ENCODE results near the gene ZC2HC1C. TPM values are rescaled to one million over a fixed set of nuclear protein-coding genes. Genes with fewer than 3 reads are reported as not detected.

ZC2HC1C gene
- total RNA-seq, 1 experiment from 2014 or later, result 1.4 TPM

- Histone ChIP-seq H2BK5ac (ENCODE audit: insufficient read length, low read length) (no peak overlapping the region), H3K9ac (ENCODE audit: extremely low read depth, insufficient read length, low read length) (no peak overlapping the region), H2BK12ac (ENCODE audit: insufficient read length, low read depth, low read length) (no peak overlapping the region), H3K9me3 (ENCODE audit: control insufficient read depth, low read depth, low read length) (no peaks in the 10 kb centered on the region), H2AFZ (ENCODE audit: low read length) (no peak overlapping the region), H3K18ac (ENCODE audit: insufficient read length, low read depth, low read length) (no peak overlapping the region), H2BK120ac (ENCODE audit: low read depth, low read length, poor library complexity, severe bottlenecking) (no peak overlapping the region), H3K79me1 (ENCODE audit: insufficient read depth, low read depth, low read length, poor library complexity, severe bottlenecking) (no peaks in the 10 kb centered on the region), H4K20me1 (ENCODE audit: control insufficient read depth, insufficient read depth, insufficient read length) (no peaks in the 10 kb centered on the region), H3K4ac (ENCODE audit: low read depth, low read length) (no peak overlapping the region), H3T11ph (ENCODE audit: low read length) (no peak overlapping the region), H3K79me2 (ENCODE audit: insufficient read depth, low read length) (no peaks in the 10 kb centered on the region), H2BK15ac (ENCODE audit: low read depth, low read length) (no peak overlapping the region), H3K4me2 (ENCODE audit: insufficient read depth, insufficient read length, low read length) (no peak overlapping the region), H3K27me3 (ENCODE audit: insufficient read depth, low read length) (no peaks in the 10 kb centered on the region), H3K56ac (ENCODE audit: insufficient read length, low read depth, low read length) (no peak overlapping the region), H2BK20ac (ENCODE audit: low read depth, low read length, poor library complexity, severe bottlenecking) (no peak overlapping the region), H4K8ac (replicated peaks; ENCODE audit: insufficient read length, low read depth, low read length) (no peak overlapping the region), H3K4me1 (ENCODE audit: insufficient read depth, low read length) (no peaks in the 10 kb centered on the region), H2AK5ac (ENCODE audit: insufficient read length, low read length) (no peak overlapping the region), H3K14ac (ENCODE audit: insufficient read depth, low read length) (no peak overlapping the region), H4K91ac (ENCODE audit: insufficient read length, low read depth, low read length) (no peak overlapping the region), H3K23ac (ENCODE audit: insufficient read length, low read depth, low read length) (no peak overlapping the region), H3K23me2 (ENCODE audit: insufficient read length, low read depth, low read length, poor library complexity, severe bottlenecking) (no peaks in the 10 kb centered on the region), H3K27ac (ENCODE audit: insufficient read length, low read depth, low read length) (no peak overlapping the region), H4K5ac (ENCODE audit: insufficient read length, low read depth, low read length) (no peak overlapping the region)
- Mint-ChIP-seq H3K4me1 (no peaks in the 10 kb centered on the region), H3K27me3 (ENCODE audit: low read depth) (no peaks in the 10 kb centered on the region), H3K9me3 (no peaks in the 10 kb centered on the region), H3K36me3 (ENCODE audit: insufficient read depth in 1 of 3, low read depth in 3 of 3) (peaks cover 1 to 26% (median 12%) of the 10 kb centered on the region in 3 experiments; a peak in 5 of 7 replicates), H3K4me3 (no peak overlapping the region), H3K27ac (no peak overlapping the region)
- no CpG with 5 or more reads among the region's 2 CpGs for WGBS (ENCODE audit: extremely low coverage, insufficient read length, low lambda C conversion rate)
- TF ChIP-seq CTCF (conservative IDR thresholded peaks at IDR 0.05), result no peak
- no peak for DNase-seq
Observed at GRCh38 chr14:75040959-75041358, 28.5 kb upstream of the ZC2HC1C start.
